Omental fat pad (tissue), 4 donors: Measurements from ENCODE around the gene RAB3D. TPM values are rescaled to one million over a fixed set of nuclear protein-coding genes. Genes with fewer than 3 reads are reported as not detected.

Source experiments
- ATAC-seq: fragments of 150-250 bp; one replicate; pipeline ENCODE4 v1.9.1; 2016; ENCODE audit warnings: mild to moderate bottlenecking, moderate library complexity; ENCODE audit not compliant: low FRiP score
- DNase-seq: peaks from one replicate; pipeline ENCODE4 v3.0.0-alpha.2; 2019; ENCODE audit warnings: low spot score
- total RNA-seq, 4 donors: library from RNA; depleted of rRNA; stranded (reverse); fragments of >200 nt; gene quantifications; one replicate each; pipeline ENCODE4 v1.1.0, GENCODE V29; 2016
- TF ChIP-seq, protein P1 (sequence below), 3 donors: fragments of 450-650 bp; IDR thresholded peaks; one replicate each; pipeline ENCODE4 v1.5.1; 2016 to 2017; ENCODE audit warnings: antibody characterized with exemption in 3 of 3, mild to moderate bottlenecking in 3 of 3, moderate library complexity in 2 of 3

Gene RAB3D
- total RNA-seq, 4 donors from 2014 or later, result 8.6 to 33.3 (median 16.8) TPM

DNA sequence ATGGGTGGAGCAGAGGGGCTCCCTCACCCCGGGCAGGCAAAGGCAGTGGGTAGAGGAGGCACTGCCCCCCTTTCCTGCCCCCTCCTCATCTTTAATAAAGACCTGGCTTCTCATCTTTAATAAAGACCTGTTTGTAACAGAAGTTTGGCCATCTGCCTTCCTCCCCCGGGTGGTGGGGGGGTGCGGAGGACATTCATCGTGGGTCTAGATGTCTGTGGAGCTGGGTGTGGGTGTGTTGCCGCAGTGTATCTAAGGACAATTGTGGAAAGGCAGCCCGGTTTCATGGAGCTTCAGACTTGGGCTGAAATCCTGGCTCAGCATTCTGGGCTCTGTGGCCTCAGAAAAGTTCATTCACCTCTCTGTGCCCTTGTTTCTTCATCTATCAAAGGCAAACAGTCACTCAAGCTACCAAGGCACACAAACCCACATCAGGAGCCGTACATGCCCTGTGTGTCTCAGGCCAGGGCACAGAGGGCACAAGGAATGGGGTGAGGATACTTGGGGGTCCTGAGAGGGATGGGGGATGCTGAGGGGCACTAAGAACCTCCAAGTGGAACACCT is 26.2 kb upstream of the RAB3D start:
- TF ChIP-seq, protein P1, sequence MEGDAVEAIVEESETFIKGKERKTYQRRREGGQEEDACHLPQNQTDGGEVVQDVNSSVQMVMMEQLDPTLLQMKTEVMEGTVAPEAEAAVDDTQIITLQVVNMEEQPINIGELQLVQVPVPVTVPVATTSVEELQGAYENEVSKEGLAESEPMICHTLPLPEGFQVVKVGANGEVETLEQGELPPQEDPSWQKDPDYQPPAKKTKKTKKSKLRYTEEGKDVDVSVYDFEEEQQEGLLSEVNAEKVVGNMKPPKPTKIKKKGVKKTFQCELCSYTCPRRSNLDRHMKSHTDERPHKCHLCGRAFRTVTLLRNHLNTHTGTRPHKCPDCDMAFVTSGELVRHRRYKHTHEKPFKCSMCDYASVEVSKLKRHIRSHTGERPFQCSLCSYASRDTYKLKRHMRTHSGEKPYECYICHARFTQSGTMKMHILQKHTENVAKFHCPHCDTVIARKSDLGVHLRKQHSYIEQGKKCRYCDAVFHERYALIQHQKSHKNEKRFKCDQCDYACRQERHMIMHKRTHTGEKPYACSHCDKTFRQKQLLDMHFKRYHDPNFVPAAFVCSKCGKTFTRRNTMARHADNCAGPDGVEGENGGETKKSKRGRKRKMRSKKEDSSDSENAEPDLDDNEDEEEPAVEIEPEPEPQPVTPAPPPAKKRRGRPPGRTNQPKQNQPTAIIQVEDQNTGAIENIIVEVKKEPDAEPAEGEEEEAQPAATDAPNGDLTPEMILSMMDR (IDR thresholded peaks at IDR 0.05), result no peak
- ATAC-seq, result no peak

DNA sequence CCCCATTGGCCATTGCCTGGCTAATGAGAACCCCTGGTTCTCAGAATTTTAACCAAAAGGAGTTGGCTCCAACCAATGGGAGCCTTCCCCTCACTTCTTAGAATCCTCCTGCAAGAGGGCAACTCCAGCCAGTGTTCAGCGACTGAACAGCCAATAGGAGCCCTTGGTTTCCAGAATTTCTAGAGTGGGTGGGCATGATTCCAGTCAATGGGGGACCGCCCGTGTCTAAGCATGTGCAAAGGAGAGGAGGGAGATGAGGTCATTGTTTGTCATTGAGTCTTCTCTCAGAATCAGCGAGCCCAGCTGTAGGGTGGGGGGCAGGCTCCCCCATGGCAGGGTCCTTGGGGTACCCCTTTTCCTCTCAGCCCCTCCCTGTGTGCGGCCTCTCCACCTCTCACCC is 25.5 kb upstream of the RAB3D start:
- TF ChIP-seq, protein P1 (IDR thresholded peaks at IDR 0.05), result no peak
- DNase-seq (no peak), ATAC-seq (no peak)

More for the DNA sequence above, 26.2 kb upstream of the RAB3D start:
- no peak for DNase-seq

DNA sequence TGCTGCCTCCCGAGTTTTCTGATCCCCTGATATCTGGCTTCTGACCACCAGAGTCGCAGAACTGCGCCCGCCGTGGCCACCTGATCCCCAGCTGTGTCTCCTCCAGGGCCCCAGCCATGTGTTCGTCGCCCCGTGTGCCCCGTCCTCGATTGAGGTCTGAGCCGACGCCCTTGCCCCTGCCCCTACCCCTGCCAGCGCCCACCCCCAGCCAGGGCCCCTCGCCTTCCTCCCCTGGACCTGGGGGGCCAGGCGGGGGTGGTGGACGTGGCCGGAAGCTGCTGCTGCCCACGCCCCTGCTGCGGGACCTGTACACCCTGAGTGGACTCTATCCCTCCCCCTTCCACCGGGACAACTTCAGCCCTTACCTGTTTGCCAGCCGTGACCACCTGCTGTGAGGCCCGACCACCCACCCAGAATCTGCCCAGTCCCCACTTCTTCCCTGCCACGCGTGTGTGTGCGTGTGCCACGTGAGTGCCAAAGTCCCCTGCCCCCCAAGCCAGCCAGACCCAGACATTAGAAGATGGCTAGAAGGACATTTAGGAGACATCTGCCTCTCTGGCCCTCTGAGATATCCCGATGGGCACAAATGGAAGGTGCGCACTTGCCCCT is 24.9 kb upstream of the RAB3D start:
- no peak for DNase-seq
- no peak for ATAC-seq
- TF ChIP-seq, protein P1 (IDR thresholded peaks at IDR 0.05), result no peak

DNA sequence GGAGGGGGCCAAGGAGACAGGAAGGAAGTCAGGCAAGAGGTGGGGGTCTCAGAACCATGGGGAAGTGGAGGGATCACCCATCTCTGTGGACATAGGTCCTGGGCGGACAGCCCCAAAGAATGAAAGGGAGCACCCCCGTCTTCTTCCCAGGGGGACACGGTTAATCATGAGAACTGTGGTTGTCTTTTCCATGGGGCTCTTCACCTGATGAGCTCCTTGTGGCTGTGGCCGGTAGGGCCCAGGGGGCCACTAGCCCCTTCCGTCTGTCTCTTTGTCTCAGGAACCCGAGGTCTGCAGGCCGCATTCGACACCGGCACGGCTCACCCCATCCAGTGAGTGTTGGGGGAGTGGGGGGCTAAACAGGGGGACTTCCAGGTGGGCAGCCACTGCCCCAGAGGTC is 24.4 kb upstream of the RAB3D start:
- TF ChIP-seq, protein P1 (IDR thresholded peaks at IDR 0.05), result no peak
- ATAC-seq (no peak), DNase-seq (no peak)

DNA sequence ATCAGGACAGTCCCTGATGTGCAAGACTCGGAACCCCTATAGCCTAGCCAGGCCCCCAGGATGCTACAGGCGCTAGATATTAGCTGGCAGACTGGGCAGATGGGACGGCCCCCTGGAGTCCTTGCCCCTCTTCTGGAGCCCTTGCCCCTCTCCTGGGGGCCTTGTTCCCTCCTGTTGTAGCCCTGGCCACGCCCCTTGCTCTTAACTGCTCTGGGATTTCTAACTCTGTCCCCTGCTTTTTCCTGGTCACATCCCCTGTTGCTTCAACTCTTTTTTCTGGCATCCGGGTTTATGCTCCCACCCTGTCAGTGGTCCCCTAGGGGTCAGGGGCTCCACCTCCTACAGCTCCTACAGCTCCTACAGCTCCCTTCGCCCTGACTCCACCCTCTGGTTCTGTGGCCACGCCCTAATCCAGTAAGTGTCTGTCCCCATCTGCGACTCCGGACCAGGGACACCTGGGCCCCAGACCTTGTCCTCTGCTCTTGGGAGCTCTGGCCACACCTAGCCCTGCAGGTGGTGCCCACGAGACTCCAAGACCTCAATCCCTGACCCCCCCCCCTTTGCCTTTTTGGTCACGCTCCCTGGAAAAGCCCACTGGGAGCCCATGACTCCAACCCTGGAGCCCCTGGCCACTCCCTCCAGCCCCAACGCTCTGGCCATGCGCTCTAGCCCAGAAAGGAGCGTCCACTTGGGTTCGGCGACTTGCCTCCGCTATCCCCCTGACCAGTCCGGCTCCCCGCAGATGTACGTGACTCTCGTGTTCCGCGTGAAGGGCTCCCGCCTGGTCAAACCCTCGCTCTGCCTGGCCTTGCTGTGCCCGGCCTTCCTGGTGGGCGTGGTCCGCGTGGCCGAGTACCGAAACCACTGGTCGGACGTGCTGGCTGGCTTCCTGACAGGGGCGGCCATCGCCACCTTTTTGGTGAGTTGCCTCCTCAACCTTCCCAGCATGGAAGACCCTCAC is 22.6 kb upstream of the RAB3D start:
- TF ChIP-seq, protein P1 (IDR thresholded peaks at IDR 0.05), result no peak
- ATAC-seq (no peak), DNase-seq (no peak)

DNA sequence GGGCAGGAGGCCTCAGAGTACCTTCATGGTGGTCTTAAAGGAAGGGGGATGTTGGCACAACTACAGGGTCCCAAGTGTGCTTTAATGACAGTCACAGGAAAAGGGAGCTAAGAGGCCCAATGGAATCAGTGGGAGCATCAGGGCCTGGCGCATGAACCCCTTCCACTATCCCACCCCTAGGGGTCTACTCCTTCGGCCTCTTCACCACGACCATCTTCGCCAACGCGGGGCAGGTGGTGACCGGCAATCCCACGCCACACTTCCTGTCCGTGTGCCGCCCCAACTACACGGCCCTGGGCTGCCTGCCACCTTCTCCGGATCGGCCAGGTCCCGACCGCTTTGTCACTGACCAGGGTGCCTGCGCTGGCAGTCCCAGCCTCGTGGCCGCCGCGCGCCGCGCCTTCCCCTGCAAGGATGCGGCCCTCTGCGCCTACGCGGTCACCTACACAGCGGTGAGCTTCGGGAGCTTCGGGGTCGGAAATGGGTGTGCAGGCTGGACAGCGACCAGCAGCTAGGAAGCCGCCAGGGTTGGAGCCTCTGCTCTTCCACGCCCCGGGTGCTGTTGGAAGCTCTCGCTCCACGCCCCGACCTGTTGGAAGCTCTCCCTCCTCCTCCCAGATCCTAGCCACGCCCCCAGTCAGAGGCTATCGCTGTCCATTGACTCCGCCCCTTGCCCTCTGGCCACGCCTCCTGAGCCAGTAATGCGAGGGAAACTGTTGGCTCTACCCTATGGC is 21.7 kb upstream of the RAB3D start:
- no peak for DNase-seq
- ATAC-seq, result peak; percentile 11
- TF ChIP-seq, protein P1 (IDR thresholded peaks at IDR 0.05), result no peak
